GM18909 (cell line): Measurements from ENCODE around the gene GPX6.
"Not testable (repeated sequence)": the region's sequence is repeated elsewhere in the genome, so short reads cannot be mapped to it uniquely, and the experiment has no call there.

Source experiments
- ATAC-seq: cut with Tn5 transposase; IDR thresholded peaks from one replicate; pipeline ENCODE4 v1.9.1; 2021; ENCODE audit warnings: mild to moderate bottlenecking; ENCODE audit not compliant: unreplicated experiment, poor library complexity

GPX6 gene

GRCh38 chr6:28530777-28531176 is 15.2 kb upstream of the GPX6 start:
- ATAC-seq: no peak

GRCh38 chr6:28525496-28526039 is 10.0 kb upstream of the GPX6 start, which contains the start of gene GPX5:
TSS of gene GPX5 (plus strand) at chr6:28525881. CDS start at chr6:28526014, 133 bp downstream.
- ATAC-seq: no peak

GRCh38 chr6:28523241-28523622 is 7.6 kb upstream of the GPX6 start:
- no peak for ATAC-seq

- no peak for ATAC-seq
Measured at GRCh38 chr6:28522594-28523240, 7.1 kb upstream of the GPX6 start.

- no peak for ATAC-seq
Measured at GRCh38 chr6:28517964-28518363, 2.4 kb upstream of the GPX6 start.

- not testable (repeated sequence) for ATAC-seq
Measured at GRCh38 chr6:28512387-28512786, 3.2 kb downstream of the GPX6 start.

- ATAC-seq: no peak
Measured at GRCh38 chr6:28511628-28512300, 3.8 kb downstream of the GPX6 start.

GRCh38 chr6:28506807-28507475 is 8.7 kb downstream of the GPX6 start:
- ATAC-seq: no peak

GRCh38 chr6:28505733-28506132 is 9.9 kb downstream of the GPX6 start:
- ATAC-seq: no peak

- ATAC-seq: not testable (repeated sequence)
Measured at GRCh38 chr6:28502709-28503305, 12.8 kb downstream of the GPX6 start.

- ATAC-seq: not testable (repeated sequence)
Measured at GRCh38 chr6:28502136-28502535, 13.5 kb downstream of the GPX6 start.

- ATAC-seq: no peak
Measured at GRCh38 chr6:28501259-28501658, 14.3 kb downstream of the GPX6 start.

- no peak for ATAC-seq
Measured at GRCh38 chr6:28497893-28498292, 17.7 kb downstream of the GPX6 start.

- ATAC-seq: no peak
Measured at GRCh38 chr6:28497306-28497705, 18.3 kb downstream of the GPX6 start.

- ATAC-seq: no peak
Measured at GRCh38 chr6:28496099-28496779, 19.4 kb downstream of the GPX6 start.

- ATAC-seq: no peak
Measured at GRCh38 chr6:28491984-28492317, 23.6 kb downstream of the GPX6 start.

GRCh38 chr6:28490205-28490890 is 25.2 kb downstream of the GPX6 start:
- no peak for ATAC-seq

GRCh38 chr6:28489366-28490204 is 26.0 kb downstream of the GPX6 start:
- no peak for ATAC-seq

- ATAC-seq: no peak
Measured at GRCh38 chr6:28488916-28489365, 26.7 kb downstream of the GPX6 start.
